SU-DHL-6 (cell line): Measurements from ENCODE around the gene FBF1.

ENCODE experiments used
- CTCF ChIP-seq: fragments of 200-600 bp; sonication (generic); IDR thresholded peaks from one replicate; pipeline ENCODE4 v1.5.1; 2017; ENCODE audit warnings: antibody characterized with exemption, mild to moderate bottlenecking, low read length, moderate library complexity; ENCODE audit not compliant: insufficient read depth, poor library complexity, severe bottlenecking
- EZH2phosphoT487 ChIP-seq: fragments of 200-600 bp; sonication (generic), shearing (Covaris generic); conservative IDR thresholded peaks from 2 replicates; pipeline ENCODE4 v1.6.1; 2018; ENCODE audit warnings: mild to moderate bottlenecking, antibody characterized with exemption, low read length, moderate library complexity, mixed read lengths

GRCh38 chr17:75875940-75876189, 65.0 kb downstream of the FBF1 start:
- no peak for TF ChIP-seq CTCF
- TF ChIP-seq EZH2phosphoT487: no peak
